SU-DHL-6 (cell line): ENCODE results near the gene GARIN1A.
"Not testable (repeated sequence)": the region's sequence is repeated elsewhere in the genome, so short reads cannot be mapped to it uniquely, and the experiment has no call there.

Experiments
- EZH2phosphoT487 ChIP-seq: fragments of 200-600 bp; sonication (generic), shearing (Covaris generic); conservative IDR thresholded peaks from 2 replicates; pipeline ENCODE4 v1.6.1; 2018; ENCODE audit warnings: mild to moderate bottlenecking, antibody characterized with exemption, low read length, moderate library complexity, mixed read lengths
- TF ChIP-seq, protein P1 (sequence below): fragments of 200-600 bp; sonication (generic); IDR thresholded peaks from one replicate; pipeline ENCODE4 v1.5.1; 2017; ENCODE audit warnings: antibody characterized with exemption, mild to moderate bottlenecking, low read length, moderate library complexity; ENCODE audit not compliant: insufficient read depth, poor library complexity, severe bottlenecking

- TF ChIP-seq, protein P1, sequence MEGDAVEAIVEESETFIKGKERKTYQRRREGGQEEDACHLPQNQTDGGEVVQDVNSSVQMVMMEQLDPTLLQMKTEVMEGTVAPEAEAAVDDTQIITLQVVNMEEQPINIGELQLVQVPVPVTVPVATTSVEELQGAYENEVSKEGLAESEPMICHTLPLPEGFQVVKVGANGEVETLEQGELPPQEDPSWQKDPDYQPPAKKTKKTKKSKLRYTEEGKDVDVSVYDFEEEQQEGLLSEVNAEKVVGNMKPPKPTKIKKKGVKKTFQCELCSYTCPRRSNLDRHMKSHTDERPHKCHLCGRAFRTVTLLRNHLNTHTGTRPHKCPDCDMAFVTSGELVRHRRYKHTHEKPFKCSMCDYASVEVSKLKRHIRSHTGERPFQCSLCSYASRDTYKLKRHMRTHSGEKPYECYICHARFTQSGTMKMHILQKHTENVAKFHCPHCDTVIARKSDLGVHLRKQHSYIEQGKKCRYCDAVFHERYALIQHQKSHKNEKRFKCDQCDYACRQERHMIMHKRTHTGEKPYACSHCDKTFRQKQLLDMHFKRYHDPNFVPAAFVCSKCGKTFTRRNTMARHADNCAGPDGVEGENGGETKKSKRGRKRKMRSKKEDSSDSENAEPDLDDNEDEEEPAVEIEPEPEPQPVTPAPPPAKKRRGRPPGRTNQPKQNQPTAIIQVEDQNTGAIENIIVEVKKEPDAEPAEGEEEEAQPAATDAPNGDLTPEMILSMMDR, result not testable (repeated sequence)
- TF ChIP-seq EZH2phosphoT487, result not testable (repeated sequence)
These were observed 38.2 kb upstream of the GARIN1A start for GRCh38 chr7:128633915-128634314.
